ENCODE data around the gene ITFG1.

The ITFG1 gene

GRCh38 chr16:47461598-47462266 is 869 bp upstream of the ITFG1 start:
- TF ChIP-seq REST (IDR thresholded peaks at IDR 0.05; ENCODE audit: insufficient read depth in 1 of 2, low read depth in 2 of 2, low read length in 2 of 2) = no peak
- TF ChIP-seq TAF1 (IDR thresholded peaks at IDR 0.05; ENCODE audit: borderline replicate concordance, insufficient read depth, low read length) = no peak

- TF ChIP-seq SIN3A (IDR thresholded peaks at IDR 0.05; ENCODE audit: borderline replicate concordance, insufficient read depth, low read length) (no peak), FOXP2 (optimal IDR thresholded peaks at IDR 0.05; ENCODE audit: borderline replicate concordance, extremely low read depth, extremely low read length, insufficient read depth) (no peak), TAF1 (IDR thresholded peaks at IDR 0.05; ENCODE audit: borderline replicate concordance, insufficient read depth, low read length) (no peak), REST (IDR thresholded peaks at IDR 0.05; ENCODE audit: insufficient read depth in 1 of 2, low read depth in 2 of 2, low read length in 2 of 2) (no peak), POLR2AphosphoS5 (IDR thresholded peaks at IDR 0.05; ENCODE audit: low read depth, low read length) (no peak)
Observed at GRCh38 chr16:47460359-47460710, 528 bp downstream of the ITFG1 start.

GRCh38 chr16:47459603-47460002 is 1.3 kb downstream of the ITFG1 start:
- no peak for TF ChIP-seq FOXP2 (optimal IDR thresholded peaks at IDR 0.05; ENCODE audit: borderline replicate concordance, extremely low read depth, extremely low read length, insufficient read depth)
- no peak for TF ChIP-seq REST (IDR thresholded peaks at IDR 0.05; ENCODE audit: insufficient read depth in 1 of 2, low read depth in 2 of 2, low read length in 2 of 2)
- TF ChIP-seq TAF1 (IDR thresholded peaks at IDR 0.05; ENCODE audit: borderline replicate concordance, insufficient read depth, low read length) = no peak
- no peak for TF ChIP-seq SIN3A (IDR thresholded peaks at IDR 0.05; ENCODE audit: borderline replicate concordance, insufficient read depth, low read length)
- TF ChIP-seq POLR2AphosphoS5 (IDR thresholded peaks at IDR 0.05; ENCODE audit: low read depth, low read length) = no peak

GRCh38 chr16:47458331-47458730 is 2.5 kb downstream of the ITFG1 start:
- TF ChIP-seq FOXP2 (optimal IDR thresholded peaks at IDR 0.05; ENCODE audit: borderline replicate concordance, extremely low read depth, extremely low read length, insufficient read depth) (no peak), REST (IDR thresholded peaks at IDR 0.05; ENCODE audit: insufficient read depth in 1 of 2, low read depth in 2 of 2, low read length in 2 of 2) (no peak), SIN3A (IDR thresholded peaks at IDR 0.05; ENCODE audit: borderline replicate concordance, insufficient read depth, low read length) (no peak), TAF1 (IDR thresholded peaks at IDR 0.05; ENCODE audit: borderline replicate concordance, insufficient read depth, low read length) (no peak), POLR2AphosphoS5 (IDR thresholded peaks at IDR 0.05; ENCODE audit: low read depth, low read length) (no peak)

- no peak for TF ChIP-seq FOXP2 (optimal IDR thresholded peaks at IDR 0.05; ENCODE audit: borderline replicate concordance, extremely low read depth, extremely low read length, insufficient read depth)
- TF ChIP-seq REST (IDR thresholded peaks at IDR 0.05; ENCODE audit: insufficient read depth in 1 of 2, low read depth in 2 of 2, low read length in 2 of 2) = no peak
- no peak for TF ChIP-seq POLR2AphosphoS5 (IDR thresholded peaks at IDR 0.05; ENCODE audit: low read depth, low read length)
- TF ChIP-seq SIN3A (IDR thresholded peaks at IDR 0.05; ENCODE audit: borderline replicate concordance, insufficient read depth, low read length) = no peak
- TF ChIP-seq TAF1 (IDR thresholded peaks at IDR 0.05; ENCODE audit: borderline replicate concordance, insufficient read depth, low read length) = no peak
Observed at GRCh38 chr16:47449788-47450187, 11.1 kb downstream of the ITFG1 start.
